ENCODE results near the gene FLVCR2.
"Not testable (repeated sequence)": the region's sequence is repeated elsewhere in the genome, so short reads cannot be mapped to it uniquely, and the experiment has no call there.

The FLVCR2 gene

GRCh38 chr14:75591987-75592575, 13.7 kb downstream of the FLVCR2 start:
- DNase-seq (ENCODE audit: low spot score) = no peak

GRCh38 chr14:75595226-75595625, 16.8 kb downstream of the FLVCR2 start:
- no peak for DNase-seq (ENCODE audit: low spot score)

GRCh38 chr14:75597149-75597548, 18.7 kb downstream of the FLVCR2 start:
- DNase-seq (ENCODE audit: low spot score) = no peak

GRCh38 chr14:75600100-75600499, 21.7 kb downstream of the FLVCR2 start:
- not testable (repeated sequence) for DNase-seq (ENCODE audit: low spot score)

GRCh38 chr14:75601061-75601460, 22.6 kb downstream of the FLVCR2 start:
- DNase-seq (ENCODE audit: low spot score) = not testable (repeated sequence)

GRCh38 chr14:75602503-75602902, 24.1 kb downstream of the FLVCR2 start:
- no peak for DNase-seq (ENCODE audit: low spot score)

- DNase-seq (ENCODE audit: low spot score) = no peak
Measured at GRCh38 chr14:75604979-75605851, 26.8 kb downstream of the FLVCR2 start.

- no peak for DNase-seq (ENCODE audit: low spot score)
Measured at GRCh38 chr14:75605916-75606315, 27.5 kb downstream of the FLVCR2 start.

GRCh38 chr14:75607044-75607443, 28.6 kb downstream of the FLVCR2 start:
- no peak for DNase-seq (ENCODE audit: low spot score)

GRCh38 chr14:75607842-75608640, 29.6 kb downstream of the FLVCR2 start:
- no peak for DNase-seq (ENCODE audit: low spot score)

GRCh38 chr14:75609116-75609515, 30.7 kb downstream of the FLVCR2 start:
- DNase-seq (ENCODE audit: low spot score) = no peak

- DNase-seq (ENCODE audit: low spot score) = peak; percentile 57
Measured at GRCh38 chr14:75609606-75610475, 31.4 kb downstream of the FLVCR2 start.

- DNase-seq (ENCODE audit: low spot score) = no peak
Measured at GRCh38 chr14:75610834-75611233, 32.4 kb downstream of the FLVCR2 start.

- no peak for DNase-seq (ENCODE audit: low spot score)
Measured at GRCh38 chr14:75612157-75612556, 33.7 kb downstream of the FLVCR2 start.

- no peak for DNase-seq (ENCODE audit: low spot score)
Measured at GRCh38 chr14:75614179-75614578, 35.8 kb downstream of the FLVCR2 start.

GRCh38 chr14:75615200-75615599, 36.8 kb downstream of the FLVCR2 start:
- DNase-seq (ENCODE audit: low spot score) = no peak

- no peak for DNase-seq (ENCODE audit: low spot score)
Measured at GRCh38 chr14:75619548-75619947, 41.1 kb downstream of the FLVCR2 start.

GRCh38 chr14:75625034-75625433, 46.6 kb downstream of the FLVCR2 start:
- no peak for DNase-seq (ENCODE audit: low spot score)

GRCh38 chr14:75626396-75626795, 48.0 kb downstream of the FLVCR2 start:
- DNase-seq (ENCODE audit: low spot score) = no peak

GRCh38 chr14:75626863-75627262, 48.4 kb downstream of the FLVCR2 start:
- DNase-seq (ENCODE audit: low spot score) = no peak

- no peak for DNase-seq (ENCODE audit: low spot score)
Measured at GRCh38 chr14:75627406-75627805, 49.0 kb downstream of the FLVCR2 start.

- no peak for DNase-seq (ENCODE audit: low spot score)
Measured at GRCh38 chr14:75628816-75629215, 50.4 kb downstream of the FLVCR2 start.

Measured in COLO829 (cell line).